ENCODE data around the gene HTT-AS. TPM values are rescaled to one million over a fixed set of nuclear protein-coding genes. Genes with fewer than 3 reads are reported as not detected.

Gene HTT-AS
- total and polyA plus RNA-seq, 2 of the 13 experiments (the other 11 are each of a cell fraction or from before 2014, with no cell fraction given) = not detected

DNA sequence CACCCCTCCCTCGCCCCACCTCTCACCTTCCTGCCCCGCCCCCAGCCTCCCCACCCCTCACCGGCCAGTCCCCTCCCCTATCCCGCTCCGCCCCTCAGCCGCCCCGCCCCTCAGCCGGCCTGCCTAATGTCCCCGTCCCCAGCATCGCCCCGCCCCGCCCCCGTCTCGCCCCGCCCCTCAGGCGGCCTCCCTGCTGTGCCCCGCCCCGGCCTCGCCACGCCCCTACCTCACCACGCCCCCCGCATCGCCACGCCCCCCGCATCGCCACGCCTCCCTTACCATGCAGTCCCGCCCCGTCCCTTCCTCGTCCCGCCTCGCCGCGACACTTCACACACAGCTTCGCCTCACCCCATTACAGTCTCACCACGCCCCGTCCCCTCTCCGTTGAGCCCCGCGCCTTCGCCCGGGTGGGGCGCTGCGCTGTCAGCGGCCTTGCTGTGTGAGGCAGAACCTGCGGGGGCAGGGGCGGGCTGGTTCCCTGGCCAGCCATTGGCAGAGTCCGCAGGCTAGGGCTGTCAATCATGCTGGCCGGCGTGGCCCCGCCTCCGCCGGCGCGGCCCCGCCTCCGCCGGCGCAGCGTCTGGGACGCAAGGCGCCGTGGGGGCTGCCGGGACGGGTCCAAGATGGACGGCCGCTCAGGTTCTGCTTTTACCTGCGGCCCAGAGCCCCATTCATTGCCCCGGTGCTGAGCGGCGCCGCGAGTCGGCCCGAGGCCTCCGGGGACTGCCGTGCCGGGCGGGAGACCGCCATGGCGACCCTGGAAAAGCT, at the start of gene HTT-AS, which contains the start of gene HTT (continued):
- TF ChIP-seq ZNF331 (CRISPR knock-in tag; IDR thresholded peaks at IDR 0.05) = 0 out of 2 replicates have a peak, but pooled peaks have one; percentile 15
- peak; percentile 3 for TF ChIP-seq TBL1XR1 (IDR thresholded peaks at IDR 0.05; ENCODE audit: borderline replicate concordance, low read length, partially characterized antibody)
- no peak for TF ChIP-seq ZNF350 (CRISPR knock-in tag; IDR thresholded peaks at IDR 0.05; ENCODE audit: borderline replicate concordance, low read depth)
- TF ChIP-seq, protein P1, sequence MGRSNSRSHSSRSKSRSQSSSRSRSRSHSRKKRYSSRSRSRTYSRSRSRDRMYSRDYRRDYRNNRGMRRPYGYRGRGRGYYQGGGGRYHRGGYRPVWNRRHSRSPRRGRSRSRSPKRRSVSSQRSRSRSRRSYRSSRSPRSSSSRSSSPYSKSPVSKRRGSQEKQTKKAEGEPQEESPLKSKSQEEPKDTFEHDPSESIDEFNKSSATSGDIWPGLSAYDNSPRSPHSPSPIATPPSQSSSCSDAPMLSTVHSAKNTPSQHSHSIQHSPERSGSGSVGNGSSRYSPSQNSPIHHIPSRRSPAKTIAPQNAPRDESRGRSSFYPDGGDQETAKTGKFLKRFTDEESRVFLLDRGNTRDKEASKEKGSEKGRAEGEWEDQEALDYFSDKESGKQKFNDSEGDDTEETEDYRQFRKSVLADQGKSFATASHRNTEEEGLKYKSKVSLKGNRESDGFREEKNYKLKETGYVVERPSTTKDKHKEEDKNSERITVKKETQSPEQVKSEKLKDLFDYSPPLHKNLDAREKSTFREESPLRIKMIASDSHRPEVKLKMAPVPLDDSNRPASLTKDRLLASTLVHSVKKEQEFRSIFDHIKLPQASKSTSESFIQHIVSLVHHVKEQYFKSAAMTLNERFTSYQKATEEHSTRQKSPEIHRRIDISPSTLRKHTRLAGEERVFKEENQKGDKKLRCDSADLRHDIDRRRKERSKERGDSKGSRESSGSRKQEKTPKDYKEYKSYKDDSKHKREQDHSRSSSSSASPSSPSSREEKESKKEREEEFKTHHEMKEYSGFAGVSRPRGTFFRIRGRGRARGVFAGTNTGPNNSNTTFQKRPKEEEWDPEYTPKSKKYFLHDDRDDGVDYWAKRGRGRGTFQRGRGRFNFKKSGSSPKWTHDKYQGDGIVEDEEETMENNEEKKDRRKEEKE (IDR thresholded peaks at IDR 0.05) = no peak
- no peak for TF ChIP-seq TGIF2 (CRISPR knock-in tag; IDR thresholded peaks at IDR 0.05)
- TF ChIP-seq, protein P2, sequence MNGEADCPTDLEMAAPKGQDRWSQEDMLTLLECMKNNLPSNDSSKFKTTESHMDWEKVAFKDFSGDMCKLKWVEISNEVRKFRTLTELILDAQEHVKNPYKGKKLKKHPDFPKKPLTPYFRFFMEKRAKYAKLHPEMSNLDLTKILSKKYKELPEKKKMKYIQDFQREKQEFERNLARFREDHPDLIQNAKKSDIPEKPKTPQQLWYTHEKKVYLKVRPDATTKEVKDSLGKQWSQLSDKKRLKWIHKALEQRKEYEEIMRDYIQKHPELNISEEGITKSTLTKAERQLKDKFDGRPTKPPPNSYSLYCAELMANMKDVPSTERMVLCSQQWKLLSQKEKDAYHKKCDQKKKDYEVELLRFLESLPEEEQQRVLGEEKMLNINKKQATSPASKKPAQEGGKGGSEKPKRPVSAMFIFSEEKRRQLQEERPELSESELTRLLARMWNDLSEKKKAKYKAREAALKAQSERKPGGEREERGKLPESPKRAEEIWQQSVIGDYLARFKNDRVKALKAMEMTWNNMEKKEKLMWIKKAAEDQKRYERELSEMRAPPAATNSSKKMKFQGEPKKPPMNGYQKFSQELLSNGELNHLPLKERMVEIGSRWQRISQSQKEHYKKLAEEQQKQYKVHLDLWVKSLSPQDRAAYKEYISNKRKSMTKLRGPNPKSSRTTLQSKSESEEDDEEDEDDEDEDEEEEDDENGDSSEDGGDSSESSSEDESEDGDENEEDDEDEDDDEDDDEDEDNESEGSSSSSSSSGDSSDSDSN (CRISPR knock-in tag; IDR thresholded peaks at IDR 0.05) = peak; percentile 31; the same call in 1 of the 2 replicates
- no peak for TF ChIP-seq ZNF891 (CRISPR knock-in tag; IDR thresholded peaks at IDR 0.05)
- TF ChIP-seq HNF4A (CRISPR knock-in tag; IDR thresholded peaks at IDR 0.05) = no peak
- TF ChIP-seq, protein P3, sequence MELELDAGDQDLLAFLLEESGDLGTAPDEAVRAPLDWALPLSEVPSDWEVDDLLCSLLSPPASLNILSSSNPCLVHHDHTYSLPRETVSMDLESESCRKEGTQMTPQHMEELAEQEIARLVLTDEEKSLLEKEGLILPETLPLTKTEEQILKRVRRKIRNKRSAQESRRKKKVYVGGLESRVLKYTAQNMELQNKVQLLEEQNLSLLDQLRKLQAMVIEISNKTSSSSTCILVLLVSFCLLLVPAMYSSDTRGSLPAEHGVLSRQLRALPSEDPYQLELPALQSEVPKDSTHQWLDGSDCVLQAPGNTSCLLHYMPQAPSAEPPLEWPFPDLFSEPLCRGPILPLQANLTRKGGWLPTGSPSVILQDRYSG (CRISPR knock-in tag; IDR thresholded peaks at IDR 0.05) = no peak
- no peak for TF ChIP-seq JARID2 (CRISPR knock-in tag; IDR thresholded peaks at IDR 0.05; ENCODE audit: insufficient replicate concordance)
- TF ChIP-seq, protein P4, sequence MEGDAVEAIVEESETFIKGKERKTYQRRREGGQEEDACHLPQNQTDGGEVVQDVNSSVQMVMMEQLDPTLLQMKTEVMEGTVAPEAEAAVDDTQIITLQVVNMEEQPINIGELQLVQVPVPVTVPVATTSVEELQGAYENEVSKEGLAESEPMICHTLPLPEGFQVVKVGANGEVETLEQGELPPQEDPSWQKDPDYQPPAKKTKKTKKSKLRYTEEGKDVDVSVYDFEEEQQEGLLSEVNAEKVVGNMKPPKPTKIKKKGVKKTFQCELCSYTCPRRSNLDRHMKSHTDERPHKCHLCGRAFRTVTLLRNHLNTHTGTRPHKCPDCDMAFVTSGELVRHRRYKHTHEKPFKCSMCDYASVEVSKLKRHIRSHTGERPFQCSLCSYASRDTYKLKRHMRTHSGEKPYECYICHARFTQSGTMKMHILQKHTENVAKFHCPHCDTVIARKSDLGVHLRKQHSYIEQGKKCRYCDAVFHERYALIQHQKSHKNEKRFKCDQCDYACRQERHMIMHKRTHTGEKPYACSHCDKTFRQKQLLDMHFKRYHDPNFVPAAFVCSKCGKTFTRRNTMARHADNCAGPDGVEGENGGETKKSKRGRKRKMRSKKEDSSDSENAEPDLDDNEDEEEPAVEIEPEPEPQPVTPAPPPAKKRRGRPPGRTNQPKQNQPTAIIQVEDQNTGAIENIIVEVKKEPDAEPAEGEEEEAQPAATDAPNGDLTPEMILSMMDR (CRISPR knock-in tag; IDR thresholded peaks at IDR 0.05) = peak; percentile 39
- TF ChIP-seq EHMT2 (IDR thresholded peaks at IDR 0.05; ENCODE audit: borderline replicate concordance, low read depth, low read length) = no peak
- TF ChIP-seq RBM22 (optimal IDR thresholded peaks at IDR 0.05; ENCODE audit: low read length) = no peak
- TF ChIP-seq, protein P5, sequence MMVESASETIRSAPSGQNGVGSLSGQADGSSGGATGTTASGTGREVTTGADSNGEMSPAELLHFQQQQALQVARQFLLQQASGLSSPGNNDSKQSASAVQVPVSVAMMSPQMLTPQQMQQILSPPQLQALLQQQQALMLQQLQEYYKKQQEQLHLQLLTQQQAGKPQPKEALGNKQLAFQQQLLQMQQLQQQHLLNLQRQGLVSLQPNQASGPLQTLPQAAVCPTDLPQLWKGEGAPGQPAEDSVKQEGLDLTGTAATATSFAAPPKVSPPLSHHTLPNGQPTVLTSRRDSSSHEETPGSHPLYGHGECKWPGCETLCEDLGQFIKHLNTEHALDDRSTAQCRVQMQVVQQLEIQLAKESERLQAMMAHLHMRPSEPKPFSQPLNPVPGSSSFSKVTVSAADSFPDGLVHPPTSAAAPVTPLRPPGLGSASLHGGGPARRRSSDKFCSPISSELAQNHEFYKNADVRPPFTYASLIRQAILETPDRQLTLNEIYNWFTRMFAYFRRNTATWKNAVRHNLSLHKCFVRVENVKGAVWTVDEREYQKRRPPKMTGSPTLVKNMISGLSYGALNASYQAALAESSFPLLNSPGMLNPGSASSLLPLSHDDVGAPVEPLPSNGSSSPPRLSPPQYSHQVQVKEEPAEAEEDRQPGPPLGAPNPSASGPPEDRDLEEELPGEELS (CRISPR knock-in tag; IDR thresholded peaks at IDR 0.05) = 0 out of 2 replicates have a peak, but pooled peaks have one; percentile 19
- TF ChIP-seq ELF4 (CRISPR knock-in tag; IDR thresholded peaks at IDR 0.05; ENCODE audit: borderline replicate concordance) = no peak
- TF ChIP-seq ZNF501 (CRISPR knock-in tag; IDR thresholded peaks at IDR 0.05) = no peak
- peak; percentile 95 for TF ChIP-seq SP1 (IDR thresholded peaks at IDR 0.05)
- TF ChIP-seq SP1 (CRISPR knock-in tag; IDR thresholded peaks at IDR 0.05) = peak; percentile 87
- no peak for TF ChIP-seq FOXP1 (IDR thresholded peaks at IDR 0.05)
- TF ChIP-seq FOXP1 (CRISPR knock-in tag; IDR thresholded peaks at IDR 0.05) = no peak
